HL-60 (cell line): Measurements from ENCODE around the gene LCOR.

Source experiments
- DNase-seq, 2 experiments: peaks; one replicate each; pipeline ENCODE4 v3.0.0-alpha.2; 2010 to 2020; ENCODE audit warnings: low read depth in 1 of 2, low spot score in 1 of 2
- H3K27ac ChIP-seq: fragments of 250-450 bp; sonication (Bioruptor Pico); replicated peaks from 2 replicates; pipeline ENCODE4 v1.5.1; 2020; ENCODE audit warnings: mild to moderate bottlenecking, moderate library complexity
- H3K27me3 ChIP-seq: fragments of 250-450 bp; sonication (Bioruptor Pico); 2 replicates; pipeline ENCODE4 v1.5.1; 2021; ENCODE audit warnings: mild to moderate bottlenecking, moderate library complexity; ENCODE audit not compliant: insufficient read depth, poor library complexity, severe bottlenecking
- H3K4me3 ChIP-seq: replicated peaks from 2 replicates; pipeline ENCODE4 v1.5.1; 2011; ENCODE audit warnings: mild to moderate bottlenecking, control low read depth, low read length; ENCODE audit not compliant: insufficient read depth
- CTCF ChIP-seq: IDR thresholded peaks from one replicate; pipeline ENCODE4 v1.5.1; 2011; ENCODE audit warnings: low read length, control low read depth, inconsistent platforms; ENCODE audit not compliant: insufficient read depth
- GABPA ChIP-seq: IDR thresholded peaks from 2 replicates; pipeline ENCODE4 v1.6.1; 2012; ENCODE audit warnings: low read depth
- POLR2AphosphoS5 ChIP-seq: IDR thresholded peaks from 2 replicates; pipeline ENCODE4 v1.6.1; 2012; ENCODE audit warnings: low read depth
- REST ChIP-seq: IDR thresholded peaks from 2 replicates; pipeline ENCODE4 v1.6.1; 2012; ENCODE audit warnings: low read depth; ENCODE audit not compliant: insufficient replicate concordance
- SPI1 ChIP-seq: IDR thresholded peaks from 2 replicates; pipeline ENCODE4 v1.6.1; 2012; ENCODE audit warnings: low read depth, mild to moderate bottlenecking, borderline replicate concordance

LCOR gene

GRCh38 chr10:96998329-96998888 lies 166.3 kb downstream of the LCOR start:
- no peak overlapping the region for H3K4me3 ChIP-seq
- no peak for DNase-seq
- no peak overlapping the region for H3K27ac ChIP-seq

GRCh38 chr10:96999337-96999736 lies 167.2 kb downstream of the LCOR start:
- no peak overlapping the region for H3K27ac ChIP-seq
- H3K27me3 ChIP-seq: no peaks in the 10 kb centered on the region
- no peak for TF ChIP-seq POLR2AphosphoS5
- TF ChIP-seq REST: no peak
- TF ChIP-seq GABPA: no peak
- no peak for TF ChIP-seq SPI1
- no peak for TF ChIP-seq CTCF
- DNase-seq: no peak
- no peak overlapping the region for H3K4me3 ChIP-seq

More at GRCh38 chr10:96998329-96998888, 166.3 kb downstream of the LCOR start:
- no peaks in the 10 kb centered on the region for H3K27me3 ChIP-seq
- TF ChIP-seq CTCF (no peak), SPI1 (no peak), GABPA (no peak), REST (no peak), POLR2AphosphoS5 (no peak)

GRCh38 chr10:96999987-97000386 lies 167.9 kb downstream of the LCOR start:
- no peak for DNase-seq
- no peak for TF ChIP-seq GABPA
- Histone ChIP-seq H3K27ac (no peak overlapping the region), H3K4me3 (no peak overlapping the region), H3K27me3 (no peaks in the 10 kb centered on the region)

- DNase-seq: no peak
Observed at GRCh38 chr10:97000487-97001182, 168.5 kb downstream of the LCOR start.

More at GRCh38 chr10:97000487-97001182, 168.5 kb downstream of the LCOR start:
- Histone ChIP-seq H3K27me3 (no peaks in the 10 kb centered on the region), H3K27ac (no peak overlapping the region), H3K4me3 (no peak overlapping the region)
- no peak for TF ChIP-seq CTCF
- TF ChIP-seq SPI1: no peak
- TF ChIP-seq REST: no peak
- TF ChIP-seq GABPA: no peak
- TF ChIP-seq POLR2AphosphoS5: no peak
